Endothelial cell of umbilical vein (primary cell): ENCODE measurements around the gene CDX2. TPM values are rescaled to one million over a fixed set of nuclear protein-coding genes. Genes with fewer than 3 reads are reported as not detected.

Experiments used
- BruUV-seq: library from RNA; stranded (reverse); fragments of 400-500 nt; replicated peaks from 2 replicates; lab custom pipeline; 2021; lab: Mats Ljungman, UMichigan
- CTCF ChIA-PET: fragments of 300-600, 350-600 bp; sonication (Branson Sonifier 250); formaldehyde crosslinking; loops from one replicate; lab custom pipeline; 2021; ENCODE audit warnings: antibody characterized with exemption, inconsistent platforms; lab: Charles Lee
- POLR2A ChIA-PET: fragments of 300-600, 350-600 bp; sonication (Branson Sonifier 250); formaldehyde crosslinking; loops from one replicate; lab custom pipeline; 2021; ENCODE audit warnings: antibody characterized with exemption, inconsistent platforms; lab: Charles Lee
- DNase-seq: peaks from one replicate; pipeline ENCODE4 v3.0.0-alpha.2; 2011; ENCODE audit warnings: low read depth, low spot score
- FAIRE-seq: peaks from 2 replicates; lab custom pipeline; 2011; peaks lifted over from hg19 to GRCh38; lab: Jason Lieb, UNC
- H2AFZ ChIP-seq: 2 replicates; pipeline ENCODE4 v1.6.0; 2012; ENCODE audit warnings: low read depth, low read length, control low read depth, inconsistent platforms
- H3K27ac ChIP-seq: 2 replicates; pipeline ENCODE4 v1.5.1; 2011; ENCODE audit warnings: low read depth, mild to moderate bottlenecking, control low read depth, low read length, moderate library complexity; ENCODE audit not compliant: insufficient read depth
- H3K27me3 ChIP-seq, 2 experiments: 2 replicates each; pipeline versions ENCODE4 v1.6.0 to v1.6.1; 2011; ENCODE audit warnings: low read length in 2 of 2, mixed read lengths in 1 of 2; ENCODE audit not compliant: control insufficient read depth in 2 of 2, insufficient read depth in 2 of 2
- H3K36me3 ChIP-seq, 2 experiments: 2 replicates in 1 of 2; 3 replicates in 1 of 2; pipeline ENCODE4 v1.5.1; 2011; ENCODE audit warnings: low read length in 2 of 2, mild to moderate bottlenecking in 1 of 2, moderate library complexity in 1 of 2; ENCODE audit not compliant: control insufficient read depth in 2 of 2, insufficient read depth in 2 of 2; ENCODE audit errors: extremely low read depth in 1 of 2
- H3K4me1 ChIP-seq: 3 replicates; pipeline ENCODE4 v1.5.1; 2011; ENCODE audit warnings: mild to moderate bottlenecking, low read length; ENCODE audit not compliant: control insufficient read depth, insufficient read depth; ENCODE audit errors: extremely low read depth
- H3K4me2 ChIP-seq: 2 replicates; pipeline ENCODE4 v1.6.1; 2011; ENCODE audit warnings: low read length, control low read depth, mixed read lengths; ENCODE audit not compliant: insufficient read depth
- H3K4me3 ChIP-seq, 3 experiments: fragments of 200-600 bp in 1 of 3; sonication (generic), shearing (Covaris generic) in 1 of 3; replicated peaks in 1 of 3; 2 replicates each; pipeline ENCODE4 v1.5.1; 2011 to 2016; ENCODE audit warnings: control low read depth in 3 of 3, low read length in 3 of 3, mild to moderate bottlenecking in 2 of 3, inconsistent platforms in 1 of 3, low read depth in 1 of 3, moderate library complexity in 1 of 3; ENCODE audit not compliant: insufficient read depth in 1 of 3
- H3K79me2 ChIP-seq: 2 replicates; pipeline ENCODE4 v1.6.0; 2012; ENCODE audit warnings: low read length, inconsistent platforms; ENCODE audit not compliant: control insufficient read depth, insufficient read depth
- H3K9ac ChIP-seq: replicated peaks from 2 replicates; pipeline ENCODE3; 2011; ENCODE audit warnings: low read length, control low read depth; ENCODE audit not compliant: insufficient read depth; ENCODE audit errors: extremely low read depth
- H3K9me1 ChIP-seq: replicated peaks from 3 replicates; pipeline ENCODE4 v1.6.0; 2011; ENCODE audit warnings: mild to moderate bottlenecking, low read length; ENCODE audit not compliant: control insufficient read depth, insufficient read depth; ENCODE audit errors: extremely low read depth
- H3K9me3 ChIP-seq: replicated peaks from 2 replicates; pipeline ENCODE4 v1.5.1; 2012; ENCODE audit warnings: low read length, inconsistent platforms; ENCODE audit not compliant: control insufficient read depth, insufficient read depth
- H4K20me1 ChIP-seq: replicated peaks from 2 replicates; pipeline ENCODE3; 2011; ENCODE audit warnings: mild to moderate bottlenecking, low read length; ENCODE audit not compliant: control insufficient read depth, insufficient read depth; ENCODE audit errors: extremely low read depth
- EZH2 ChIP-seq: IDR thresholded peaks from 2 replicates; pipeline ENCODE4 v1.6.1; 2012; ENCODE audit warnings: borderline replicate concordance, low read depth, mild to moderate bottlenecking, moderate library complexity, low read length, inconsistent platforms; ENCODE audit not compliant: severe bottlenecking
- MAX ChIP-seq: IDR thresholded peaks from 2 replicates; pipeline ENCODE4 v1.6.1; 2011; ENCODE audit not compliant: insufficient read depth, insufficient read length
- MYC ChIP-seq: IDR thresholded peaks from one replicate; pipeline ENCODE4 v1.6.1; 2011; ENCODE audit warnings: mild to moderate bottlenecking, low read depth, low read length
- dilution Hi-C: fragments of 300-500 bp; cut with MboI; formaldehyde crosslinking; loops from one replicate; pipeline ENCODE4 v1.15.0; 2019; ENCODE audit warnings: low sequenced_read_pairs; ENCODE audit not compliant: extremely low pct_ligation_motif_present
- intact Hi-C: fragments of 100-400 bp; cut with micrococcal nuclease; formaldehyde crosslinking; loops from one replicate; pipeline ENCODE4 v1.10.0; 2022
- polyA plus RNA-seq, 4 experiments: library from polyadenylated mRNA; depleted of rRNA in 3 of 4; stranded (reverse) in 3 of 4; unstranded in 1 of 4; fragments of >200 nt; gene quantifications; 2 replicates each; pipeline versions ENCODE4 v1.2.1 to v1.2.3, GENCODE V29; 2011 to 2012; ENCODE audit warnings: missing spikeins in 1 of 4
- total RNA-seq: library from RNA; stranded (reverse); gene quantifications from 2 replicates; pipeline ENCODE4 v1.2.3, GENCODE V29; 2021

Gene CDX2
- total and polyA plus RNA-seq, 2 donors (not counting 3 experiments of a cell fraction or from before 2014, with no cell fraction given), result not detected

DNA sequence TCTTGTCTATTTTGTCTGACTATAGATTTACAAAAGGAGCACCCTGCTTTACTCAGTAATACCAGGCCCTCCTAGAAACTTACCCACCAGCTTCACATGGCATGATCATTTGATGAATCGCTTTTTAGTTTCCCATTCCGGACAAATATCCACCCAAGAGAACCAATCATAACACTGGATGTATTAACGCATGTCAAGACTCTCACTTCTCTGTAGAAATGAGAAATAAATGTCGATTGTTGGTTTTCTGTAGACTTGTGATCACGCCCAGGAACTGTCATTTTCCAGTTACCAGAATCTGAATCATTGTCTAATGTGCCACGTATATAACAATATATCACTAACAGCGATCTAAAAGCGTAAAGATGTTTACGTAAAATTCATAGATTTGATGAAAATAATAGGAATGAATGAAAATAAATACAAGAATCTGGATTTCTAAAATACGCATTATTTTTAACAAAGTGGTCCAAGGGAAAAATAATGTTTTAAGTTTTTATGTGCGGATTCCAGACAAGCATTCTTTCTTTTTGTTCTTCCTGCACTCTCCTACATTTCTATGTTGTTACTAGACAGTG, 14.0 kb downstream of the CDX2 start:
- no peak overlapping the region for H2AFZ ChIP-seq
- H3K9me3 ChIP-seq, result no peaks in the 10 kb centered on the region
- FAIRE-seq (no peak), DNase-seq (no peak)
- H3K9ac ChIP-seq, result no peak overlapping the region
- peaks cover 40 to 76% of the 10 kb centered on the region in 2 experiments for H3K27me3 ChIP-seq
- ChIA-PET POLR2A (no interaction called here), CTCF (interaction anchor here (1.1 to 5.2 kb wide), 17 partner anchors 9 to 970 kb away, joined by 4 to 135 read pairs (median 11); partner anchors contain the start of gene PDX1)
- intact Hi-C loops, result loop anchor here (10.0 kb wide), 1 partner anchor 590 kb away; no protein-coding TSS in a partner anchor
- H3K79me2 ChIP-seq, result no peaks in the 10 kb centered on the region
- no peak overlapping the region for H3K4me3 ChIP-seq
- H3K36me3 ChIP-seq, result no peaks in the 10 kb centered on the region
- no peaks in the 10 kb centered on the region for H3K9me1 ChIP-seq
- no peak overlapping the region for H3K27ac ChIP-seq
- no peak overlapping the region for H3K4me2 ChIP-seq
- dilution Hi-C loops, result no loop called here
- no peak for TF ChIP-seq MYC
- no peak for TF ChIP-seq MAX
- H4K20me1 ChIP-seq, result no peaks in the 10 kb centered on the region
- BruUV-seq, result no TSS peak
- H3K4me1 ChIP-seq, result peaks cover 15% of the 10 kb centered on the region

DNA sequence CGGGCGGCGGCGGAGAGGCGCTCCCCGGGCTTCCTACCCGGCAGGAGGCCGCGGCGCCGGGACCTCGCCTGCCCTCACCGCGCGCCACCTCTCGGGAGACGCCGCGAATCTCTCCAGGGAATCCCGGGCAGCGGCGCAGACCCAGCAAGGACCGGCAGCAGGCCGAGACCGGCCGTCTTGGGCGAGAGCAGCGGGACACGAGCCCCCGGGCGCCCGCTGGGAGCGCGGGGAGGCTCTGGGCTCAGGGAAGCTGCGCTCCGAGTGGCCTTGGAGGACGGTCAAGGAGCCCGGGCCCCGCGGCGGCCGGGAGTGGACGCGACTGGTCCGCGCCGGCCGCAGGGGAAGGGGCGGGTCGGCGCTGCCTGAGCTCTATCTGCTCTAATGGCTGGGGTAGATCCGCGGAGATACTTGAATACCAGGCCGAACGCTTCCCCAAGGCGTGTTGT, 14.7 kb downstream of the CDX2 start:
- no peaks in the 10 kb centered on the region for H3K36me3 ChIP-seq
- no TSS peak for BruUV-seq
- H2AFZ ChIP-seq, result peak overlapping the region; percentile 99
- intact Hi-C loops (loop anchor here (1.0 to 10.0 kb wide), 3 partner anchors 30 to 590 kb away; no protein-coding TSS in a partner anchor), dilution Hi-C loops (no loop called here)
- H3K9ac ChIP-seq, result no peak overlapping the region
- no peaks in the 10 kb centered on the region for H4K20me1 ChIP-seq
- ChIA-PET POLR2A (no interaction called here), CTCF (interaction anchor here (0.6 to 5.2 kb wide), 44 partner anchors 8 to 1458 kb away, joined by 3 to 135 read pairs (median 6); partner anchors contain the start of genes PDX1 and POLR1D)
- peak overlapping the region; percentile 84 for H3K4me2 ChIP-seq
- DNase-seq, result peak; percentile 31
- H3K27me3 ChIP-seq, result peaks cover 41 to 72% of the 10 kb centered on the region in 2 experiments
- no peaks in the 10 kb centered on the region for H3K9me1 ChIP-seq
- H3K4me1 ChIP-seq, result peaks cover 15% of the 10 kb centered on the region
- TF ChIP-seq MYC (no peak), EZH2 (peak; percentile 80)
- FAIRE-seq, result no peak
- H3K79me2 ChIP-seq, result no peaks in the 10 kb centered on the region
- no peak overlapping the region for H3K27ac ChIP-seq
- no peaks in the 10 kb centered on the region for H3K9me3 ChIP-seq
- H3K4me3 ChIP-seq, result peak overlapping the region; percentile 17 to 32 (median 27)
